HG02970 (cell line): ENCODE results near the gene ODAD2.

Source experiments
- ATAC-seq: cut with Tn5 transposase; IDR thresholded peaks from one replicate; pipeline ENCODE4 v1.9.1; 2021; ENCODE audit warnings: mild to moderate bottlenecking, moderate library complexity, moderate number of reproducible peaks; ENCODE audit not compliant: unreplicated experiment, low FRiP score

ODAD2 gene

DNA sequence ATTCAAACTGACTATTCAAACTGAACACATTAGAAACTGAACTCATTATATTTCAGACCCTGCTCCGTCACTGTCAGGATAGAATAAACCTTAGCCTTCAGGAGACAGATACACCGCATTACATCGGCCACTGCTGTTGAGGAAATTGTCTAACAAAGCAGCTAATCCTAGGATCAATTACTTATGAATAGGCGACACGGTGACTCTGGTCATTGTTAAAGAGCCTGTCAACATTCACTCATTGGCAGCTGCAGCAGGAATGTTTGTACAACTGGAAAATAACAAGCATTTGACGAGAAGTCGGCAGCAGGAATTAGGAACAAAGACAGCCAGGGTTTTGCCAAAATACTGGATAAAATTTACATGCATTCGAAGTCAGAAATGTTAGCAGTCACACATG lies 141.3 kb downstream of the ODAD2 start:
- no peak for ATAC-seq

DNA sequence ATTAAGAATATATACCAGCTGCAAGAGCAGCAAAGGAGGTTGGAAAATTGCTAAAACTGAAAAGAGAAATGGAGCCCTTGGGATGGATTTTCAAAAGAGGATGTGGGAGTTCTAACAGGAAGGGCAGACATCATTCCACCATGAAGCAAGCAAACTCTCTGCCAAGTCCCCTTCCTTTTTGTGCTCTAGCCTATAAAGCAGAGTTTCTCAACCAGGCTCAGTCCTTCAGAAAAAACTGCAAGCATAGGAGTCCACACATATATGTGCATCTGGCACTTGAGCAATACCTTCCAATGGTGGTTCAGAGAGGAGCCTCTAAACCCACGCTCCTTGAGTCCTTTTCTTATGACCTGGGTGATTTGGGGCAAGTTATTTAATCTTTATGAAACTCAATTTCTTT lies 154.7 kb downstream of the ODAD2 start:
- ATAC-seq = no peak

DNA sequence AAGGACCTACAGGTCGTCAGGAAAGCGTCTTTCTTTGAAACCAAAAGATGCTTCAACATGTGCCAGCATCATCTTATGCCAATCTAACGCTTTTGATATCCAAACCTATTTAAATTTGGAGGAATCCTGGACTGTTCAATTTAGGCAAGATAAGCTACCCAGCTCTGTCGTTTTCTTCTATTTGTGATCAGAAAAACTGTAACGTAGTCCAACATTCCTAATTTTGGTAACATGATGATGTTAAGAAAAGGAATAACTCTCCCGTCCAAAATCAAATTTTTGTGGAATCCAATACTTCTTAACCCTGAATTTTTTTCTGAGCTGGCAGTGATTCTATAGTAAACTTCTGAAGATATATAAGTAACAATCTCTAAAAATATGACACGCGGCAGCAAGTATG lies 160.0 kb downstream of the ODAD2 start:
- no peak for ATAC-seq

DNA sequence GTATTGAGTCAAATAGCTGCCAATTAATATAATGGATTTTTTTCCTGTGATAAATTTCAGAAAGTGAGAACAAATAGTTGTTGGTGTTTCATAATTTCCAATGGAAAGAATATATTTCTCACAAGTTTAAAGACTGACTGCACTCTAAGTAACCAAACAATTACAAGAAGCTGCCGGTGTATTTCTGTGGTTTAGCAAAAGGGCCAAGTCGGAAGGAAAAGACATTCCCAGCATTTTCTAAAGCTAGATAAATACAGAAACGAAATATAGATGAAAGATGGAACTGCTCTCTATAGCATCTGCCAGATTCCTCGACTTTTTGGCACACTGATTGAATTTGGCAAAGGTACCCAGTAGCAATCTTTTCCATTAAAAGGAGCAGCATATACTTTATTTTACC lies 160.5 kb downstream of the ODAD2 start:
- no peak for ATAC-seq

DNA sequence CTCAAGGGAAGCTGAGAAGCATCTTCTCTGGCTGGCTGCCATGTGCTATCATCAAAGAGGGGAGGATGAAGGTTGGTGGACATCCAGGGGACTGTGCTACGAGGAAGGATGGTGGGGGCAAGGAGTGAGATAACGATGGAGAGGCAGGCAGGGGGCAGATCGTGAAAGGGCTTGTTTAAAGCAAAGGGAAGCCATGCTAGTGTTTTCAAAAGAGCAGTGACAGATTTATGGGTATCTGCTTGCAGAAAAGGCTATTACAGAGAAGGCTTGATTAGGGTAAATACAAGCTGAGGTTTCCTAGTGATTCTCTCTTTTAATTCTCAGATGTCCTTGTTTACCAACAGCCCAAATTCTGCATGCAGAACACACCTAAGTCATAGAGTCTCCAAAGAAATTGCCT lies 164.4 kb downstream of the ODAD2 start:
- ATAC-seq = no peak

DNA sequence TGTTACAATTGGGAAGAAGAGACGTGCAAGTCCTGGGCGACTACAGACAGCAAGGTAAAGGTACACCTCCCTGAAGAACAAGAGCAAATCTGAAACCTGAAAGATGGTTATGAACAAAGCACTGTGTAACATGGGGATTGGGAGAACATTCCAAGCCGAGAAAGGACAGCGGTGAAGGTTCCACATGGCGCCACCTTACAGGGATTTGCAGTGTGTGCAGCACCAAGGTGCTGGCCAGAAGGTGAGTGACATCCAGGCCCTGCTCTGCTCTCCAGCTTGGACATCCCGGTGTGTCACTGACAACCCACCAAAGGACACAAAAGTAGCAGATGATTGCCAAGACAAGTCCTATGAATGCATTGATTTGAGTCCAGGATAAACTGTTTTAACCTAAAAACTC lies 165.1 kb downstream of the ODAD2 start:
- ATAC-seq = no peak

DNA sequence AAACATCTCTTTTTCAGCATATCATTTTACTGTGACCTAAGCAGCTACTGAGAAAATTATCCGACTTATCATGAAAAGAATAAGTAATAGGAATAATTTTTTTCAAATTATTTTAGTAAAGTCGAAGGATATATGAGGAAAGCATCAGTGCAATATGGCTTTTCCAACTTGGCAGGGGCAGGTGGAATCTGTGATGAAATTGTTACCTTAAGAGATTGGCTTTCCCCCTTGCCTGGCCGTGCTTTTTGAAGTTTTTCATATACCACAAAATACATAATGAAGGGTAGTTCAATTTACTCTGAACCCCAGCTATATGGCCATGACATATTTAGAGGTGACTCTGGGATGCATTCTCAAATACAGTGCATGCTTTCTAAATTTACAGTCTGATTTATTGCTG lies 166.1 kb downstream of the ODAD2 start:
- ATAC-seq = no peak

- ATAC-seq = no peak
Measured at GRCh38 chr10:27826369-27826768, 172.5 kb downstream of the ODAD2 start.

- no peak for ATAC-seq
Measured at GRCh38 chr10:27822301-27822700, 176.6 kb downstream of the ODAD2 start.

DNA sequence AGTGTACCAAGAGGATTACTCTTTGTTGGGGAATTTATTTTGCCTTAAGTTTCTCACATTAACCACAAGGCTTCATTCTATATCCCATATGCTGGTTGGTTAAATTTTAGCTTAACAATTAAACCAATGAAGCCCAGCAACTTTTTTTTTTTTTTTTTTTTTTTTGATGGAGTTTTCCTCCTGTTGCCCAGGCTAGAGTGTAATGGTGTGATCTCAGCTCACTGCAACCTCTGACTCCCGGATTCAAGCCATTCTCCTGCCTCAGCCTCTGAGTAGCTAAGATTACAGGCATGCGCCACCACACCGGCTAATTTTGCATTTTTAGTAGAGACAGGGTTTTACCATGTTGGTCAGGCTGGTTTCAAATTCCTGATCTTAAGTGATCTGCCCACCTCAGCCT lies 178.2 kb downstream of the ODAD2 start:
- no peak for ATAC-seq

- ATAC-seq = no peak
Measured at GRCh38 chr10:27819781-27820531, 178.9 kb downstream of the ODAD2 start.

- no peak for ATAC-seq
Measured at GRCh38 chr10:27816320-27816719, 182.6 kb downstream of the ODAD2 start.

GRCh38 chr10:27815846-27816245 lies 183.0 kb downstream of the ODAD2 start:
- no peak for ATAC-seq

DNA sequence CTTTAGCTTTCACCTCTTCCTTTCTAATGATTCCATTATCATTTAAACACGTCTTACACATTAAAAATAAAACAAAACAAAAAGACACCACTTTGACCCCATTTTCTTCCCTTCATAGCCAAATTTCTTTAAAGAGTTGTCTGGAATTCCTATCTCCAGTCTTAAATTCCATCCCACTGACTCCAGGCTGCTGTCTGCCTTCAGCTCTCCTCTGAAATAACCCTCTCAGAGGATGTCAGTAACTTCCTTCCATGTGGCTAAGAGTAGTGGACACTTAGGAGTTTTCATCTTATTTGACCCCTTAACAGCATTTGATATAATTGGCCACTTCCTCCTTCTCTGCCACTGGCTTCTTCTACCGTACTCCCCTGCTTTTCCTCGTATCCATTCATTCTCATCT lies 183.6 kb downstream of the ODAD2 start:
- ATAC-seq = no peak

GRCh38 chr10:27805180-27805579 lies 193.7 kb downstream of the ODAD2 start:
- ATAC-seq = no peak

DNA sequence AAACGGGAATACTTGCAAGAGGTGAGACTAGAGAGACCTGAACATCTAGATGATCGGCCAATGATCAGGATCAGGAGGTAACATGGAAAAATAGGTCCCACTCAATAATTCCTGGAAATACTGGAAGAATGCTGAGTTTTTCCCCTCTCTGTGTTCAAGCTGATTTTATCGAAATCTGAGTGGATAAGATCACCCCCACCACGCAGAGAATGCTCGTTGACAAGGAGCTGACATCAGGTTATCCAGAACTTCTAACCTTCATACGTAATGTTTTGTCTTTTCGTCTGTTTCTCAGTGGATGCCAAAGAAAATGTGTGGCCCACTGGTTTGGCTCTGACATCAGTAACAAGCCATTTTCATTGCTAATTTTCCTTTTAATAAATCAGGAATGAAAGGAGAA lies 194.7 kb downstream of the ODAD2 start:
- ATAC-seq = no peak

GRCh38 chr10:27801171-27801785 lies 197.6 kb downstream of the ODAD2 start:
- no peak for ATAC-seq

GRCh38 chr10:27799046-27799445 lies 199.8 kb downstream of the ODAD2 start:
- no peak for ATAC-seq

DNA sequence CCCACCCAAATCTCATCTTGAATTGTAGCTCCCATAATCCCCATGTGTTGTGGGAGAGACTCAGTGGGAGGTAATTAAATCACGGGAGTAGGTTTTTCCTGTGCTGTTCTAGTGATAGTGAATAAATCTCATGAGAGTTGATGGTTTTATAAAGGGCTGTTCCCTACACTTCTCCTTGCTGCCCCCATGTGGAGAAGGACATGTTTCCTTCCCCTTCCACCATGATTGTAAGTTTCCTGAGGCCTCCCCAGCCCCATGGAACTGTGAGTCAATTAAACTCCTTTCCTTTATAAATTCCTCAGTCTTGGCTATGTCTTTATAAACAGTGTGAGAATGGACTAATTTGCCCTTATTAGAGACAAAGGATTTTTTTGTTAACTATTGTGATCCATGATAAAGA lies 204.7 kb downstream of the ODAD2 start:
- ATAC-seq = no peak

- no peak for ATAC-seq
Measured at GRCh38 chr10:27792216-27792615, 206.7 kb downstream of the ODAD2 start.

DNA sequence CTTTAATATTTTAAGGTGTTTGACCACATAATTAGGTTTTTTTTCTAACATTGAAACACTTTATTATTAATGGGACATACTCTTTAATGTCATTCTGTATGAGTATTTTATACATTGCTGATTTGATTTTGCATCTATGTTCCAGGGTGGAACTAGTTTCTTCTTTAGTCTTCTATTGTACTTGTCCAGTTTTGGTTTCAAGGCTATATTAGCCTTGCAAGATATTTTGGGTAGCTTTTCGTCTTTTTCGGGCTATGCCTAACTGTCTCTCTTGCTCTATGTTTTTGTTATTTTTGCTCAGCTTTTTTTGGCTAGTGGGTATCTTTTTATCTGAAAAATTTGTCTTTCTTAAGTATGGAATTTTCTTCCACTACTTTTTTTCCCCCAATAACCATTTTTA lies 214.6 kb downstream of the ODAD2 start:
- ATAC-seq = no peak

DNA sequence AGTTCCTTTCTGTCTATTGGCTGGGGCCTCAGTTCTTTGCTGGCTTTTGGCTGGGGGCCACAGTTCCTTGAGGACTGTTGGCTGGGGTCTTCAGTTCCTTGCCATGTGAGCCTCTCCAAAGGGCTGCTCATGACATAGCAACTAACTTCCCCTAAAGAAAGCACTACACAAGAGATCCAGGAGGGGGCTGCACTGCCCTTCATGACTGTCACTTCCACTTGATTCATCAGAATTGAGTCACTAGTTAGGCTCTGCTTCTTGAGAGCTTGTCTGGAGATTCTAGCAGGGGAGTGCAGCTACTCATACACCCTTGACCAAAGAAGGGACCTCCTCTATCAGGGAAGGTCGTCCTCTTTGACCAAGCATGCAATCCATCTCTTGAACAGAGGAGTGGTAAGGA lies 215.2 kb downstream of the ODAD2 start:
- no peak for ATAC-seq
